ENCODE measurements around the gene WNT10A.
A peak's percentile ranks its signal among the peaks of the same experiment; 100 is the strongest.

DNA sequence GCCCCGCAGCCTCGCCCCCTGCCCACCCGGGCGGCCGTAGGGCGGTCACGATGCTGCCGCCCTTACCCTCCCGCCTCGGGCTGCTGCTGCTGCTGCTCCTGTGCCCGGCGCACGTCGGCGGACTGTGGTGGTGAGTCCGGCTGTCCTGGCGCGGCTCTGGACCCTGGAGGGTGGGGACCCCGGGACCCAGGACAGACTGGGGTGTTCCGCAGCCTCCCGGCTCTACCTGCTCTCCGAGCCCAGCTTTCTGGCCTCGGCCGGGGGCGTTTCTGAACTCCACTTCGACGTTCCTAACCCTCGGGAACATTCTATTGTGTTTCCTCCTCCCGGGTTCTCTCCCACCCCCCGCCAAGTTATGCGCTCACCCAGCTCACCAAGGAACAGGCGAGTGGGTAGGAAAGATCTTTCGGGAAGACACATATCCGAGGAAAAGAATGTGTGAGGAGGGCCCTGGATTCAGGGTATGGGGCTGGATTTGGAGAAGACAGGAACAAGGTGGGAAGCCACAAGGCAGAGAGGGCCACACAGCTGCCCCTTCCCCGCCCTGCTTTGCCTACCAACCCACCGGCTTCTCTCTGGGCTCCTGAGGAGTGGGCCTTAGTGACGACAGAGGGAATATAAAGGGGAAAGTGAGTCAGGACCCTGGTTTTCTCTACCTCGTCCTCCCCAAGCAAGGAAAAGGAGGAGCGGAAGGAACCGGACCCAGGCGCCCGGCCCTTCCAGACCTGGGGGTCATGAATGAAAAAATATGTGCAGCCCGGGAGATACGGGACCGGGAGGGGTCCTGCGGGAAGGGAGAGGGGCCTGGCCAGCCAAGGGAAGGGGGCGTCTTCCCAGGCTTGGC lies 20.4 kb upstream of the WNT10A start:
- TF ChIP-seq, protein P1, sequence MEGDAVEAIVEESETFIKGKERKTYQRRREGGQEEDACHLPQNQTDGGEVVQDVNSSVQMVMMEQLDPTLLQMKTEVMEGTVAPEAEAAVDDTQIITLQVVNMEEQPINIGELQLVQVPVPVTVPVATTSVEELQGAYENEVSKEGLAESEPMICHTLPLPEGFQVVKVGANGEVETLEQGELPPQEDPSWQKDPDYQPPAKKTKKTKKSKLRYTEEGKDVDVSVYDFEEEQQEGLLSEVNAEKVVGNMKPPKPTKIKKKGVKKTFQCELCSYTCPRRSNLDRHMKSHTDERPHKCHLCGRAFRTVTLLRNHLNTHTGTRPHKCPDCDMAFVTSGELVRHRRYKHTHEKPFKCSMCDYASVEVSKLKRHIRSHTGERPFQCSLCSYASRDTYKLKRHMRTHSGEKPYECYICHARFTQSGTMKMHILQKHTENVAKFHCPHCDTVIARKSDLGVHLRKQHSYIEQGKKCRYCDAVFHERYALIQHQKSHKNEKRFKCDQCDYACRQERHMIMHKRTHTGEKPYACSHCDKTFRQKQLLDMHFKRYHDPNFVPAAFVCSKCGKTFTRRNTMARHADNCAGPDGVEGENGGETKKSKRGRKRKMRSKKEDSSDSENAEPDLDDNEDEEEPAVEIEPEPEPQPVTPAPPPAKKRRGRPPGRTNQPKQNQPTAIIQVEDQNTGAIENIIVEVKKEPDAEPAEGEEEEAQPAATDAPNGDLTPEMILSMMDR (IDR thresholded peaks at IDR 0.05) = no peak
- TF ChIP-seq EZH2 (IDR thresholded peaks at IDR 0.05; ENCODE audit: borderline replicate concordance, insufficient read depth, low read depth, low read length, poor library complexity, severe bottlenecking) = peak; percentile 94
